HG03378 (cell line): ENCODE measurements around the gene NAA30.
"Not testable (repeated sequence)": the region's sequence is repeated elsewhere in the genome, so short reads cannot be mapped to it uniquely, and the experiment has no call there.

Experiments
- ATAC-seq: cut with Tn5 transposase; IDR thresholded peaks from one replicate; pipeline ENCODE4 v1.9.1; 2021; ENCODE audit warnings: mild to moderate bottlenecking, moderate library complexity; ENCODE audit not compliant: unreplicated experiment

The NAA30 gene

GRCh38 chr14:57390037-57390805 is at the start of gene NAA30:
NAA30 (plus strand) TSS chr14:57390586; CDS start chr14:57390958, 372 bp downstream.
- ATAC-seq: peak; percentile 49

- ATAC-seq: not testable (repeated sequence)
Measured at GRCh38 chr14:57343545-57344297, 46.7 kb upstream of the NAA30 start.

GRCh38 chr14:57345106-57345505 is 45.3 kb upstream of the NAA30 start:
- no peak for ATAC-seq

GRCh38 chr14:57346741-57347140 is 43.6 kb upstream of the NAA30 start:
- ATAC-seq: no peak

GRCh38 chr14:57352396-57353170 is 37.8 kb upstream of the NAA30 start:
- ATAC-seq: no peak

- no peak for ATAC-seq
Measured at GRCh38 chr14:57355081-57355800, 35.1 kb upstream of the NAA30 start.

- ATAC-seq: no peak
Measured at GRCh38 chr14:57362361-57362760, 28.0 kb upstream of the NAA30 start.

- no peak for ATAC-seq
Measured at GRCh38 chr14:57364659-57365450, 25.5 kb upstream of the NAA30 start.

- ATAC-seq: not testable (repeated sequence)
Measured at GRCh38 chr14:57370187-57370586, 20.2 kb upstream of the NAA30 start.

- no peak for ATAC-seq
Measured at GRCh38 chr14:57371013-57371412, 19.4 kb upstream of the NAA30 start.

- no peak for ATAC-seq
Measured at GRCh38 chr14:57375156-57375555, 15.2 kb upstream of the NAA30 start.

GRCh38 chr14:57378661-57379060 is 11.7 kb upstream of the NAA30 start:
- ATAC-seq: no peak

- ATAC-seq: no peak
Measured at GRCh38 chr14:57380935-57381334, 9.5 kb upstream of the NAA30 start.

- ATAC-seq: no peak
Measured at GRCh38 chr14:57382283-57382682, 8.1 kb upstream of the NAA30 start.

- ATAC-seq: no peak
Measured at GRCh38 chr14:57383125-57383745, 7.2 kb upstream of the NAA30 start.

- ATAC-seq: no peak
Measured at GRCh38 chr14:57388067-57388466, 2.3 kb upstream of the NAA30 start.

- peak; percentile 19 for ATAC-seq
Measured at GRCh38 chr14:57389646-57390036, 745 bp upstream of the NAA30 start.

- ATAC-seq: peak; percentile 39
Measured at GRCh38 chr14:57390806-57391516, 575 bp downstream of the NAA30 start.
